Testis (tissue), 3 donors: Measurements from ENCODE around the gene SKAP1. TPM values are rescaled to one million over a fixed set of nuclear protein-coding genes. Genes with fewer than 3 reads are reported as not detected.

Experiments
- DNase-seq: peaks from one replicate; pipeline ENCODE4 v3.0.0-alpha.2; 2019
- H3K27ac ChIP-seq, 2 donors: fragments of 200-600 bp; sonication (generic); one replicate each; pipeline ENCODE4 v1.5.1; 2019
- H3K27me3 ChIP-seq: fragments of 200-600 bp; sonication (generic); one replicate; pipeline ENCODE4 v1.5.1; 2019
- H3K36me3 ChIP-seq: fragments of 200-600 bp; sonication (generic); one replicate; pipeline ENCODE4 v1.5.1; 2017; ENCODE audit warnings: low read depth; ENCODE audit errors: missing control alignments
- H3K4me1 ChIP-seq: fragments of 200-600 bp; sonication (generic); one replicate; pipeline ENCODE4 v1.5.1; 2019
- H3K4me3 ChIP-seq, 2 donors: fragments of 200-600 bp; sonication (generic); one replicate each; pipeline ENCODE4 v1.5.1; 2017 to 2019
- H3K9me3 ChIP-seq: fragments of 200-600 bp; sonication (generic); one replicate; pipeline ENCODE4 v1.5.1; 2017
- CTCF ChIP-seq, 3 experiments: fragments of 450-650 bp in 2 of 3; fragments of 200-600 bp in 1 of 3; sonication (generic) in 1 of 3; IDR thresholded peaks; one replicate each; pipeline ENCODE4 v1.5.1; 2016 to 2019; ENCODE audit warnings: antibody characterized with exemption in 3 of 3, mild to moderate bottlenecking in 2 of 3, moderate library complexity in 1 of 3
- POLR2A ChIP-seq: fragments of 450-650 bp; IDR thresholded peaks from one replicate; pipeline ENCODE4 v1.6.1; 2017; ENCODE audit warnings: antibody characterized with exemption, mild to moderate bottlenecking, moderate library complexity
- WGBS, 2 donors: methylation state at CpG; one replicate each; pipeline ENCODE4 v1.1.5; 2018; 5-methylcytosine and 5-hydroxymethylcytosine counted together
- intact Hi-C: fragments of 100-400 bp; cut with DNase I; formaldehyde crosslinking; loops from one replicate; pipeline ENCODE4 v1.15.1; 2023; ENCODE audit warnings: low total_unique reads
- polyA plus RNA-seq: library from polyadenylated mRNA; stranded (reverse); fragments of 350-450 nt; fragmentation: Illumina TruSeq; extraction: RNeasy Lipid Tissue Mini Kit (QIAGEN cat#74804); gene quantifications from one replicate; pipeline ENCODE4 v1.2.3, GENCODE V29; 2014; ENCODE audit warnings: low read depth, low replicate concordance; ENCODE audit not compliant: insufficient read depth
- total RNA-seq, 2 donors: library from RNA; depleted of rRNA; stranded (reverse); fragments of >200 nt; gene quantifications; one replicate each; pipeline ENCODE4 v1.2.3, GENCODE V29; 2016

SKAP1 gene
- total and polyA plus RNA-seq, 3 donors from 2014 or later = 9.0 to 34.1 (median 16.9) TPM

GRCh38 chr17:48131216-48131824 lies 298.7 kb downstream of the SKAP1 start:
- Histone ChIP-seq H3K9me3 (no peaks in the 10 kb centered on the region), H3K27ac (no peak overlapping the region), H3K4me3 (no peak overlapping the region), H3K27me3 (no peaks in the 10 kb centered on the region), H3K4me1 (no peaks in the 10 kb centered on the region), H3K36me3 (no peaks in the 10 kb centered on the region)
- TF ChIP-seq CTCF (IDR thresholded peaks at IDR 0.05) = peak; percentile 62 to 79 (median 78)
- TF ChIP-seq POLR2A = no peak
- 45 to 50% methylated on average over 4 of the region's 4 CpGs for WGBS, 2 donors
- peak; percentile 73 for DNase-seq
- intact Hi-C loops = loop anchor here (10.0 kb wide), 1 partner anchor 47 kb away; no protein-coding TSS in a partner anchor

- H3K27me3 ChIP-seq = no peaks in the 10 kb centered on the region
- no peaks in the 10 kb centered on the region for H3K9me3 ChIP-seq
- H3K4me3 ChIP-seq = no peak overlapping the region
- intact Hi-C loops = loop anchor here (10.0 kb wide), 1 partner anchor 45 kb away; no protein-coding TSS in a partner anchor
- peaks cover 4% of the 10 kb centered on the region for H3K4me1 ChIP-seq
- DNase-seq = no peak
- no peak for TF ChIP-seq POLR2A
- TF ChIP-seq CTCF (IDR thresholded peaks at IDR 0.05) = no peak
- H3K36me3 ChIP-seq = no peaks in the 10 kb centered on the region
- 62 to 64% methylated on average over 5 of the region's 5 CpGs for WGBS, 2 donors
- H3K27ac ChIP-seq = no peak overlapping the region
Measured at GRCh38 chr17:48129981-48130380, 300.0 kb downstream of the SKAP1 start.

- Histone ChIP-seq H3K27ac (no peak overlapping the region), H3K4me1 (peaks cover 4% of the 10 kb centered on the region), H3K9me3 (no peaks in the 10 kb centered on the region), H3K4me3 (no peak overlapping the region), H3K27me3 (no peaks in the 10 kb centered on the region), H3K36me3 (no peaks in the 10 kb centered on the region)
- WGBS, 2 donors = 54 to 56% methylated on average over 5 of the region's 5 CpGs
- no peak for DNase-seq
- no peak for TF ChIP-seq CTCF (IDR thresholded peaks at IDR 0.05)
- no peak for TF ChIP-seq POLR2A
- intact Hi-C loops = no loop called here
Measured at GRCh38 chr17:48128400-48128799, 301.6 kb downstream of the SKAP1 start.

GRCh38 chr17:48127371-48128051 lies 302.5 kb downstream of the SKAP1 start:
- WGBS, 2 donors = 76 to 83% methylated on average over 9 of the region's 9 CpGs
- H3K27ac ChIP-seq = no peak overlapping the region
- H3K9me3 ChIP-seq = no peaks in the 10 kb centered on the region
- no peaks in the 10 kb centered on the region for H3K27me3 ChIP-seq
- no peak overlapping the region for H3K4me3 ChIP-seq
- DNase-seq = no peak
- H3K4me1 ChIP-seq = peaks cover 4% of the 10 kb centered on the region
- intact Hi-C loops = no loop called here
- TF ChIP-seq CTCF (IDR thresholded peaks at IDR 0.05) (no peak), POLR2A (no peak)
- no peaks in the 10 kb centered on the region for H3K36me3 ChIP-seq

GRCh38 chr17:48126532-48126850 lies 303.5 kb downstream of the SKAP1 start:
- DNase-seq = no peak
- Histone ChIP-seq H3K9me3 (no peaks in the 10 kb centered on the region), H3K4me1 (peaks cover 4% of the 10 kb centered on the region), H3K27me3 (no peaks in the 10 kb centered on the region), H3K27ac (no peak overlapping the region), H3K36me3 (no peaks in the 10 kb centered on the region), H3K4me3 (no peak overlapping the region)
- WGBS, 2 donors = 49 to 68% methylated on average over 7 of the region's 7 CpGs
- TF ChIP-seq CTCF (IDR thresholded peaks at IDR 0.05) = no peak
- no peak for TF ChIP-seq POLR2A
- intact Hi-C loops = no loop called here
